T-cell (primary cell): ENCODE results near the gene SMARCD1. TPM values are rescaled to one million over a fixed set of nuclear protein-coding genes. Genes with fewer than 3 reads are reported as not detected.
A peak's percentile ranks its signal among the peaks of the same experiment; 100 is the strongest.

Experiments used
- ATAC-seq, 4 experiments: fragments of 200-7000 bp in 3 of 4; fragments of 150-1000 bp in 1 of 4; cut with Tn5 transposase; replicated peaks in 1 of 4; 1 replicate in 3 of 4; 2 replicates in 1 of 4; pipeline ENCODE4 v1.10.0; 2021; ENCODE audit warnings: moderate library complexity in 3 of 4, mild to moderate bottlenecking in 2 of 4, moderate number of reproducible peaks in 1 of 4
- CTCF ChIA-PET, 2 donors: fragments of 300-600 bp; sonication (Branson Sonifier 250); formaldehyde crosslinking; loops; one replicate each; lab custom pipeline; 2022; ENCODE audit warnings: antibody characterized with exemption in 2 of 2; lab: Charles Lee
- POLR2A ChIA-PET, 2 donors: fragments of 300-600 bp; sonication (Branson Sonifier 250); formaldehyde crosslinking; loops; one replicate each; lab custom pipeline; 2022; ENCODE audit warnings: antibody characterized with exemption in 2 of 2; lab: Charles Lee
- DNase-seq, 35 experiments: peaks; one replicate each; pipeline versions ENCODE4 v3.0.0 to v3.0.0-alpha.2; 2013 to 2023
- H3K27ac ChIP-seq: one replicate; pipeline ENCODE4 v1.5.1; 2013; ENCODE audit warnings: low read length
- H3K27me3 ChIP-seq, 2 experiments: replicated peaks in 1 of 2; 1 replicate in 1 of 2; 2 replicates in 1 of 2; pipeline versions ENCODE4 v1.6.1 to v1.7.0; 2013; ENCODE audit warnings: low read length in 1 of 2, mixed read lengths in 1 of 2; ENCODE audit not compliant: control insufficient read depth in 2 of 2, insufficient read depth in 2 of 2; ENCODE audit errors: extremely low read depth in 1 of 2
- H3K36me3 ChIP-seq, 2 donors: 1 replicate in 1 of 2; 2 replicates in 1 of 2; pipeline versions ENCODE4 v1.6.1 to v1.7.0; 2013; ENCODE audit warnings: low read length in 1 of 2; ENCODE audit not compliant: control insufficient read depth in 2 of 2, insufficient read depth in 1 of 2; ENCODE audit errors: extremely low read depth in 1 of 2
- H3K4me1 ChIP-seq, 2 experiments: 1 replicate in 1 of 2; 2 replicates in 1 of 2; pipeline versions ENCODE4 v1.6.1 to v1.7.0; 2013; ENCODE audit warnings: low read length in 2 of 2, mixed read lengths in 1 of 2; ENCODE audit not compliant: insufficient read depth in 2 of 2, control insufficient read depth in 1 of 2; ENCODE audit errors: extremely low read depth in 1 of 2
- H3K4me3 ChIP-seq, 2 donors: 1 replicate in 1 of 2; 2 replicates in 1 of 2; pipeline versions ENCODE4 v1.5.1 to v1.7.0; 2013; ENCODE audit warnings: mild to moderate bottlenecking in 2 of 2, low read length in 1 of 2, moderate library complexity in 1 of 2; ENCODE audit not compliant: control insufficient read depth in 1 of 2; ENCODE audit errors: extremely low read depth in 1 of 2
- H3K9me3 ChIP-seq: 2 replicates; pipeline ENCODE4 v1.7.0; 2013
- H3K27ac Mint-ChIP-seq, 2 donors: one replicate each; pipeline ENCODE4 v1.8.0; 2020 to 2021; ENCODE audit warnings: mild to moderate bottlenecking in 2 of 2, mixed read lengths in 2 of 2
- H3K27me3 Mint-ChIP-seq, 2 donors: one replicate each; pipeline ENCODE4 v1.8.0; 2021 to 2022; ENCODE audit warnings: mixed read lengths in 2 of 2
- H3K36me3 Mint-ChIP-seq: one replicate; pipeline ENCODE4 v1.8.0; 2021; ENCODE audit warnings: mixed read lengths
- H3K4me1 Mint-ChIP-seq, 3 donors: one replicate each; pipeline ENCODE4 v1.8.0; 2020 to 2022; ENCODE audit warnings: mixed read lengths in 3 of 3, mild to moderate bottlenecking in 1 of 3
- H3K4me3 Mint-ChIP-seq, 3 donors: one replicate each; pipeline ENCODE4 v1.8.0; 2020 to 2022; ENCODE audit warnings: mild to moderate bottlenecking in 3 of 3, mixed read lengths in 3 of 3, moderate library complexity in 3 of 3
- H3K9me3 Mint-ChIP-seq, 3 donors: one replicate each; pipeline ENCODE4 v1.8.0; 2020 to 2022; ENCODE audit warnings: mixed read lengths in 3 of 3
- WGBS: methylation state at CpG from one replicate; pipeline ENCODE4 v1.1.5; 2013; ENCODE audit warnings: missing lambda C conversion rate; ENCODE audit not compliant: insufficient coverage; 5-methylcytosine and 5-hydroxymethylcytosine counted together
- total RNA-seq, 35 experiments: library from RNA in 6 of 35; stranded (reverse) in 6 of 35; fragments of 120-200 nt in 1 of 35; gene quantifications; one replicate each; pipeline versions ENCODE4 v1.2.1 to v1.2.4 and lab custom pipeline; 2013 to 2026

Gene SMARCD1
- total RNA-seq, 5 donors from 2014 or later (not counting 1 experiment from before 2014, with no cell fraction given) = 71.8 to 79.8 (median 78.8) TPM

GRCh38 chr12:50117057-50117622, 32.0 kb downstream of the SMARCD1 start:
- peaks cover 22% of the 10 kb centered on the region for H3K36me3 Mint-ChIP-seq
- DNase-seq (no peak), ATAC-seq (no peak)
- H3K27me3 Mint-ChIP-seq = no peaks in the 10 kb centered on the region
- no peaks in the 10 kb centered on the region for H3K9me3 Mint-ChIP-seq
- H3K4me3 Mint-ChIP-seq = peak overlapping the region in 2 of 3 donors; percentile 21 to 53
- peak overlapping the region in 1 of 2 donors; percentile 11 for H3K27ac Mint-ChIP-seq
- ChIA-PET POLR2A (interaction anchor here (0.6 to 1.6 kb wide), 3 partner anchors 8 to 36 kb away, joined by 3 to 6 read pairs (median 3); no protein-coding TSS in a partner anchor), CTCF (interaction anchor here in 1 of 2 donors (0.6 to 6.1 kb wide), 3 partner anchors 15 to 404 kb away, joined by 3 to 47 read pairs (median 4); no protein-coding TSS in a partner anchor)
- peaks cover 2 to 43% of the 10 kb centered on the region in 2 experiments for H3K4me1 ChIP-seq
- no peaks in the 10 kb centered on the region for H3K27me3 ChIP-seq
- no peak overlapping the region for H3K27ac ChIP-seq
- WGBS = 91% methylated on average over 4 of the region's 6 CpGs
- H3K4me1 Mint-ChIP-seq = peaks cover 40 to 62% (median 57%) of the 10 kb centered on the region in 3 donors
- H3K36me3 ChIP-seq = peaks cover 7 to 51% of the 10 kb centered on the region in 2 donors
- H3K9me3 ChIP-seq = no peaks in the 10 kb centered on the region
- H3K4me3 ChIP-seq = no peak overlapping the region

- Histone ChIP-seq H3K4me1 (peaks cover 0 to 26% of the 10 kb centered on the region in 2 experiments), H3K9me3 (no peaks in the 10 kb centered on the region), H3K36me3 (peaks cover 7 to 72% of the 10 kb centered on the region in 2 donors), H3K4me3 (no peak overlapping the region), H3K27ac (no peak overlapping the region), H3K27me3 (no peaks in the 10 kb centered on the region)
- no peak overlapping the region for H3K27ac Mint-ChIP-seq
- POLR2A ChIA-PET = interaction anchor here in 1 of 2 donors (0.6 kb wide), 1 partner anchor 51 kb away, joined by 3 read pairs; no protein-coding TSS in a partner anchor
- CTCF ChIA-PET = interaction anchor here (0.6 to 1.2 kb wide), 3 partner anchors 9 to 10 kb away, joined by 3 to 4 read pairs (median 3); no protein-coding TSS in a partner anchor
- H3K9me3 Mint-ChIP-seq = no peaks in the 10 kb centered on the region
- peaks cover 33 to 53% (median 49%) of the 10 kb centered on the region in 3 donors for H3K4me1 Mint-ChIP-seq
- ATAC-seq (no peak), DNase-seq (no peak)
- WGBS = no CpG with 5 or more reads among the region's 2 CpGs
- peaks cover 33% of the 10 kb centered on the region for H3K36me3 Mint-ChIP-seq
- no peak overlapping the region for H3K4me3 Mint-ChIP-seq
- H3K27me3 Mint-ChIP-seq = no peaks in the 10 kb centered on the region
Measured at GRCh38 chr12:50119387-50119786, 34.2 kb downstream of the SMARCD1 start.

GRCh38 chr12:50120521-50120920, 35.4 kb downstream of the SMARCD1 start:
- Mint-ChIP-seq H3K4me3 (no peak overlapping the region), H3K27me3 (no peaks in the 10 kb centered on the region), H3K4me1 (peaks cover 36 to 56% (median 55%) of the 10 kb centered on the region in 3 donors), H3K27ac (peak overlapping the region in 1 of 2 donors; percentile 69), H3K36me3 (peaks cover 35% of the 10 kb centered on the region), H3K9me3 (no peaks in the 10 kb centered on the region)
- CTCF ChIA-PET = interaction anchor here in 1 of 2 donors (0.6 to 0.7 kb wide), 2 partner anchors 20 to 56 kb away, joined by 3 read pairs; no protein-coding TSS in a partner anchor
- H3K4me1 ChIP-seq = peaks cover 0 to 21% of the 10 kb centered on the region in 2 experiments
- ATAC-seq (no peak), DNase-seq (no peak)
- POLR2A ChIA-PET = no interaction called here
- H3K36me3 ChIP-seq = peaks cover 7 to 74% of the 10 kb centered on the region in 2 donors
- H3K27me3 ChIP-seq = no peaks in the 10 kb centered on the region
- H3K4me3 ChIP-seq = no peak overlapping the region
- WGBS = 100% methylated on average over 3 of the region's 3 CpGs
- no peaks in the 10 kb centered on the region for H3K9me3 ChIP-seq
- H3K27ac ChIP-seq = no peak overlapping the region

GRCh38 chr12:50120953-50121352, 35.8 kb downstream of the SMARCD1 start:
- Histone ChIP-seq H3K27me3 (no peaks in the 10 kb centered on the region), H3K9me3 (no peaks in the 10 kb centered on the region), H3K27ac (no peak overlapping the region), H3K36me3 (peaks cover 7 to 74% of the 10 kb centered on the region in 2 donors), H3K4me1 (peaks cover 2 to 20% of the 10 kb centered on the region in 2 experiments), H3K4me3 (no peak overlapping the region)
- DNase-seq (no peak), ATAC-seq (no peak)
- Mint-ChIP-seq H3K27ac (no peak overlapping the region), H3K4me1 (peaks cover 36 to 56% (median 55%) of the 10 kb centered on the region in 3 donors), H3K36me3 (peaks cover 39% of the 10 kb centered on the region), H3K9me3 (no peaks in the 10 kb centered on the region), H3K27me3 (no peaks in the 10 kb centered on the region), H3K4me3 (no peak overlapping the region)
- 100% methylated on average over 3 of the region's 3 CpGs for WGBS
- POLR2A ChIA-PET = no interaction called here
- CTCF ChIA-PET = interaction anchor here (0.5 to 0.7 kb wide), 3 partner anchors 21 to 55 kb away, joined by 3 read pairs; no protein-coding TSS in a partner anchor

GRCh38 chr12:50121641-50122040, 36.5 kb downstream of the SMARCD1 start:
- H3K27ac ChIP-seq = no peak overlapping the region
- Mint-ChIP-seq H3K36me3 (peaks cover 36% of the 10 kb centered on the region), H3K9me3 (no peaks in the 10 kb centered on the region), H3K4me1 (peaks cover 35 to 50% (median 49%) of the 10 kb centered on the region in 3 donors), H3K27me3 (no peaks in the 10 kb centered on the region), H3K27ac (peak overlapping the region in 1 of 2 donors; percentile 46), H3K4me3 (no peak overlapping the region)
- H3K4me1 ChIP-seq = peaks cover 2 to 15% of the 10 kb centered on the region in 2 experiments
- H3K36me3 ChIP-seq = peaks cover 7 to 69% of the 10 kb centered on the region in 2 donors
- H3K9me3 ChIP-seq = no peaks in the 10 kb centered on the region
- ChIA-PET CTCF (no interaction called here), POLR2A (no interaction called here)
- H3K27me3 ChIP-seq = no peaks in the 10 kb centered on the region
- no CpG with 5 or more reads among the region's 5 CpGs for WGBS
- no peak overlapping the region for H3K4me3 ChIP-seq
- ATAC-seq = no peak
- no peak for DNase-seq

- POLR2A ChIA-PET = no interaction called here
- Mint-ChIP-seq H3K36me3 (peaks cover 44% of the 10 kb centered on the region), H3K27me3 (no peaks in the 10 kb centered on the region), H3K4me1 (peaks cover 29 to 49% (median 43%) of the 10 kb centered on the region in 3 donors), H3K9me3 (no peaks in the 10 kb centered on the region), H3K4me3 (no peak overlapping the region), H3K27ac (no peak overlapping the region)
- CTCF ChIA-PET = interaction anchor here in 1 of 2 donors (0.9 kb wide), 1 partner anchor 46 kb away, joined by 5 read pairs; no protein-coding TSS in a partner anchor
- Histone ChIP-seq H3K4me1 (peaks cover 2 to 4% of the 10 kb centered on the region in 2 experiments), H3K27ac (no peak overlapping the region), H3K4me3 (no peak overlapping the region), H3K36me3 (peaks cover 9 to 72% of the 10 kb centered on the region in 2 donors), H3K27me3 (no peaks in the 10 kb centered on the region), H3K9me3 (no peaks in the 10 kb centered on the region)
- WGBS = 100% methylated on average over 1 of the region's 2 CpGs
- no peak for ATAC-seq
- DNase-seq = no peak
Measured at GRCh38 chr12:50123203-50123602, 38.1 kb downstream of the SMARCD1 start.
